Dendritic cell treated with granulocyte-macrophage colony-stimulating factor and Interleukin-4, amounts not matched to agents 40 ng/mL and 50 ng/mL, for 4 days (primary cell): ENCODE results near the gene MORF4L1.
"Not testable (repeated sequence)": the region's sequence is repeated elsewhere in the genome, so short reads cannot be mapped to it uniquely, and the experiment has no call there.

ENCODE experiments used
- H3K27ac Mint-ChIP-seq: one replicate; pipeline ENCODE4 v1.8.0; 2022; ENCODE audit warnings: mild to moderate bottlenecking, mixed read lengths
- H3K27me3 Mint-ChIP-seq: one replicate; pipeline ENCODE4 v1.8.0; 2022; ENCODE audit warnings: mild to moderate bottlenecking, mixed read lengths
- H3K36me3 Mint-ChIP-seq: one replicate; pipeline ENCODE4 v1.8.0; 2022; ENCODE audit warnings: low read depth, mixed read lengths
- H3K4me1 Mint-ChIP-seq: one replicate; pipeline ENCODE4 v1.8.0; 2022; ENCODE audit warnings: low read depth, mixed read lengths
- H3K4me3 Mint-ChIP-seq: one replicate; pipeline ENCODE4 v1.8.0; 2022; ENCODE audit warnings: mild to moderate bottlenecking, moderate library complexity, mixed read lengths
- H3K9me3 Mint-ChIP-seq: one replicate; pipeline ENCODE4 v1.8.0; 2022; ENCODE audit warnings: mixed read lengths
- intact Hi-C: fragments of 100-400 bp; cut with micrococcal nuclease; formaldehyde crosslinking; loops from one replicate; pipeline ENCODE4 v1.15.0; 2022

MORF4L1 gene

GRCh38 chr15:78872155-78872971 is at the start of gene MORF4L1:
Gene MORF4L1, plus strand, starts transcription at chr15:78872890. Its CDS starts 128 bp downstream, at chr15:78873018.
- Mint-ChIP-seq H3K4me3 (peak within 1 kb of the TSS; percentile 81), H3K36me3 (peaks cover 35% of the 10 kb centered on the region), H3K27ac (peak within 1 kb of the TSS; percentile 96), H3K27me3 (no peaks in the 10 kb centered on the region), H3K4me1 (peaks cover 21% of the 10 kb centered on the region), H3K9me3 (no peaks in the 10 kb centered on the region)
- intact Hi-C loops, result no loop called here

GRCh38 chr15:78828920-78829319 is 43.8 kb upstream of the MORF4L1 start:
- peaks cover 21% of the 10 kb centered on the region for H3K4me1 Mint-ChIP-seq
- intact Hi-C loops, result no loop called here
- H3K27me3 Mint-ChIP-seq, result peaks cover 27% of the 10 kb centered on the region
- no peak overlapping the region for H3K27ac Mint-ChIP-seq
- no peaks in the 10 kb centered on the region for H3K36me3 Mint-ChIP-seq
- H3K4me3 Mint-ChIP-seq, result no peak overlapping the region
- H3K9me3 Mint-ChIP-seq, result no peaks in the 10 kb centered on the region

- Mint-ChIP-seq H3K36me3 (no peaks in the 10 kb centered on the region), H3K27me3 (peaks cover 27% of the 10 kb centered on the region), H3K4me3 (peak overlapping the region; percentile 37), H3K9me3 (no peaks in the 10 kb centered on the region), H3K4me1 (peaks cover 21% of the 10 kb centered on the region), H3K27ac (no peak overlapping the region)
- intact Hi-C loops, result no loop called here
Observed at GRCh38 chr15:78830514-78831228, 42.0 kb upstream of the MORF4L1 start.

- H3K36me3 Mint-ChIP-seq, result no peaks in the 10 kb centered on the region
Observed at GRCh38 chr15:78831229-78832207, 41.2 kb upstream of the MORF4L1 start.

GRCh38 chr15:78836333-78836732 is 36.4 kb upstream of the MORF4L1 start:
- Mint-ChIP-seq H3K4me3 (no peak overlapping the region), H3K9me3 (no peaks in the 10 kb centered on the region), H3K27me3 (peaks cover 20% of the 10 kb centered on the region), H3K36me3 (no peaks in the 10 kb centered on the region), H3K4me1 (peaks cover 10% of the 10 kb centered on the region), H3K27ac (no peak overlapping the region)
- intact Hi-C loops, result no loop called here

More at GRCh38 chr15:78831229-78832207, 41.2 kb upstream of the MORF4L1 start:
- Mint-ChIP-seq H3K9me3 (no peaks in the 10 kb centered on the region), H3K27ac (no peak overlapping the region), H3K27me3 (peaks cover 27% of the 10 kb centered on the region), H3K4me1 (peaks cover 21% of the 10 kb centered on the region), H3K4me3 (no peak overlapping the region)
- intact Hi-C loops, result no loop called here

GRCh38 chr15:78837131-78837530 is 35.6 kb upstream of the MORF4L1 start:
- intact Hi-C loops, result no loop called here
- peaks cover 9% of the 10 kb centered on the region for H3K4me1 Mint-ChIP-seq
- no peak overlapping the region for H3K27ac Mint-ChIP-seq
- H3K27me3 Mint-ChIP-seq, result peaks cover 12% of the 10 kb centered on the region
- no peaks in the 10 kb centered on the region for H3K36me3 Mint-ChIP-seq
- no peak overlapping the region for H3K4me3 Mint-ChIP-seq
- H3K9me3 Mint-ChIP-seq, result no peaks in the 10 kb centered on the region

GRCh38 chr15:78837543-78837942 is 35.1 kb upstream of the MORF4L1 start:
- no peak overlapping the region for H3K4me3 Mint-ChIP-seq
- no peak overlapping the region for H3K27ac Mint-ChIP-seq
- peaks cover 9% of the 10 kb centered on the region for H3K4me1 Mint-ChIP-seq
- H3K36me3 Mint-ChIP-seq, result no peaks in the 10 kb centered on the region
- H3K9me3 Mint-ChIP-seq, result no peaks in the 10 kb centered on the region
- peaks cover 10% of the 10 kb centered on the region for H3K27me3 Mint-ChIP-seq
- intact Hi-C loops, result no loop called here

- Mint-ChIP-seq H3K9me3 (no peaks in the 10 kb centered on the region), H3K4me3 (no peak overlapping the region), H3K27ac (no peak overlapping the region), H3K4me1 (peaks cover 9% of the 10 kb centered on the region), H3K27me3 (peaks cover 7% of the 10 kb centered on the region), H3K36me3 (no peaks in the 10 kb centered on the region)
- intact Hi-C loops, result no loop called here
Observed at GRCh38 chr15:78838489-78838888, 34.2 kb upstream of the MORF4L1 start.

GRCh38 chr15:78839151-78839550 is 33.5 kb upstream of the MORF4L1 start:
- H3K27ac Mint-ChIP-seq, intact Hi-C loops, H3K27me3 Mint-ChIP-seq, H3K4me3 Mint-ChIP-seq, H3K36me3 Mint-ChIP-seq, H3K9me3 Mint-ChIP-seq, H3K4me1 Mint-ChIP-seq: not testable (repeated sequence)

- H3K9me3 Mint-ChIP-seq, result no peaks in the 10 kb centered on the region
- intact Hi-C loops, result no loop called here
- H3K4me3 Mint-ChIP-seq, result no peak overlapping the region
- peaks cover 7% of the 10 kb centered on the region for H3K27me3 Mint-ChIP-seq
- no peaks in the 10 kb centered on the region for H3K36me3 Mint-ChIP-seq
- H3K4me1 Mint-ChIP-seq, result peaks cover 9% of the 10 kb centered on the region
- peak overlapping the region; percentile 29 for H3K27ac Mint-ChIP-seq
Observed at GRCh38 chr15:78840661-78841375, 31.9 kb upstream of the MORF4L1 start.

GRCh38 chr15:78841376-78841706 is 31.3 kb upstream of the MORF4L1 start:
- H3K4me1 Mint-ChIP-seq, result peaks cover 9% of the 10 kb centered on the region
- H3K9me3 Mint-ChIP-seq, result no peaks in the 10 kb centered on the region
- H3K27me3 Mint-ChIP-seq, result peaks cover 7% of the 10 kb centered on the region
- H3K4me3 Mint-ChIP-seq, result no peak overlapping the region
- no peak overlapping the region for H3K27ac Mint-ChIP-seq
- no peaks in the 10 kb centered on the region for H3K36me3 Mint-ChIP-seq
- intact Hi-C loops, result no loop called here

GRCh38 chr15:78841891-78842290 is 30.8 kb upstream of the MORF4L1 start:
- H3K4me1 Mint-ChIP-seq, result peaks cover 9% of the 10 kb centered on the region
- H3K27me3 Mint-ChIP-seq, result peaks cover 7% of the 10 kb centered on the region
- H3K27ac Mint-ChIP-seq, result no peak overlapping the region
- no peaks in the 10 kb centered on the region for H3K36me3 Mint-ChIP-seq
- no peak overlapping the region for H3K4me3 Mint-ChIP-seq
- H3K9me3 Mint-ChIP-seq, result no peaks in the 10 kb centered on the region
- intact Hi-C loops, result no loop called here

GRCh38 chr15:78842519-78842918 is 30.2 kb upstream of the MORF4L1 start:
- Mint-ChIP-seq H3K4me1 (peaks cover 9% of the 10 kb centered on the region), H3K4me3 (no peak overlapping the region), H3K27me3 (peaks cover 7% of the 10 kb centered on the region), H3K36me3 (no peaks in the 10 kb centered on the region), H3K27ac (no peak overlapping the region), H3K9me3 (no peaks in the 10 kb centered on the region)
- intact Hi-C loops, result no loop called here
